ENCODE results near the gene NUP188.

GRCh38 chr9:128920381-128921058 is 27.0 kb upstream of the NUP188 start, which contains the start of gene PHYHD1:
- TF ChIP-seq CTCF (IDR thresholded peaks at IDR 0.05; ENCODE audit: extremely low read depth in 1 of 2, insufficient read depth in 1 of 2, low read depth in 1 of 2, low read length in 2 of 2): no peak
- TF ChIP-seq POLR2AphosphoS5 (IDR thresholded peaks at IDR 0.05; ENCODE audit: insufficient read depth, low read depth, low read length): peak; percentile 63
- TF ChIP-seq POLR2A (IDR thresholded peaks at IDR 0.05; ENCODE audit: low read depth, low read length): peak; percentile 14
- no peak for TF ChIP-seq EZH2 (IDR thresholded peaks at IDR 0.05; ENCODE audit: borderline replicate concordance, low read depth, low read length, severe bottlenecking)
- TF ChIP-seq MYC (IDR thresholded peaks at IDR 0.05; ENCODE audit: low read depth, low read length): no peak
- TF ChIP-seq MAX (IDR thresholded peaks at IDR 0.05; ENCODE audit: insufficient read depth, insufficient read length): no peak
- no peak for TF ChIP-seq FOS (IDR thresholded peaks at IDR 0.05; ENCODE audit: borderline replicate concordance, insufficient read depth, low read length)
- TF ChIP-seq JUN (IDR thresholded peaks at IDR 0.05; ENCODE audit: borderline replicate concordance, insufficient read depth, insufficient read length, low read depth): no peak
- no peak for TF ChIP-seq GATA2 (IDR thresholded peaks at IDR 0.05; ENCODE audit: insufficient read depth, insufficient read length, low read depth, low read length)

All from endothelial cell of umbilical vein (primary cell).